Amniotic epithelial cell (primary cell): ENCODE measurements around the gene ZNF627.
"Not testable (repeated sequence)": the region's sequence is repeated elsewhere in the genome, so short reads cannot be mapped to it uniquely, and the experiment has no call there.

Source experiments
- DNase-seq: peaks from one replicate; pipeline ENCODE4 v3.0.0-alpha.2; 2010; ENCODE audit warnings: low read depth

Gene ZNF627

GRCh38 chr19:11597202-11598102, at the start of gene ZNF627:
Gene ZNF627 (plus strand): TSS chr19:11597483. CDS start chr19:11597628, 145 bp downstream.
- DNase-seq, result peak; percentile 96

DNA sequence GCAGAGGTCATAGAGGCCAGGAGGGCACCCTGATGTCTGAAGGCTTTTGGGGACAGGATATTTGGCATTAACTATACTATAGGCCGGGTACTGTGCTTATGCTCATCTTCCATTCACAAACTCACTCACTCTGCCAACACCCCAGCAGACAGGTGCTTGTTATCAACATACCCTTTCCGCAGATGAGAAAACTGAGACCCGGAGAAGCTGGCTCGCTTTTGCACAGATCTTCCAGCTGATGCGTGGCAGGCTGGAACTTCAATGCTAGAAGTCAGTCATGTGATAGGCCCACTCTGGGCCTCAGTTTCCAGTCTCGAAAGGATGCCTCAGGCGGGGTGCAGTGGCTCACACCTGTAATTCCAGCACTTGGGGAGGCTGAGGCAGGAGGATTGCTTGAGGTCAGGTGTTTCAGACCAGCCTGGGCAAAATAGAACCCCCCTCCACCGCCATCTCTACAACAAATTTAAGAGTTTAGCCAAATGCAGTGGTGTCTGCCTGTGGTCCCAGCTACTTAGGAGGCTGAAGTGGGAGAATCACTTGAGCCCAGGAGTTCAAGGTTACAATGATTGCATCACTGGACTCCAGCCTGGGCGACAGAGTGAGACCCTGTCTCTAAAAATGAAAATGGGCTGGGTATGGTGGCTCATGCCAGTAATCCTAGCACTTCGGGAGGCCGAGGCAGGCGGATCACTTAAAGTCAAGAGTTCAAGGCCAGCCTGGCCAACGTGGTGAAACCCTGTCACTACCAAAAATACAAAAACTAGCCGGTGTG, 49.2 kb upstream of the ZNF627 start:
- no peak for DNase-seq

DNA sequence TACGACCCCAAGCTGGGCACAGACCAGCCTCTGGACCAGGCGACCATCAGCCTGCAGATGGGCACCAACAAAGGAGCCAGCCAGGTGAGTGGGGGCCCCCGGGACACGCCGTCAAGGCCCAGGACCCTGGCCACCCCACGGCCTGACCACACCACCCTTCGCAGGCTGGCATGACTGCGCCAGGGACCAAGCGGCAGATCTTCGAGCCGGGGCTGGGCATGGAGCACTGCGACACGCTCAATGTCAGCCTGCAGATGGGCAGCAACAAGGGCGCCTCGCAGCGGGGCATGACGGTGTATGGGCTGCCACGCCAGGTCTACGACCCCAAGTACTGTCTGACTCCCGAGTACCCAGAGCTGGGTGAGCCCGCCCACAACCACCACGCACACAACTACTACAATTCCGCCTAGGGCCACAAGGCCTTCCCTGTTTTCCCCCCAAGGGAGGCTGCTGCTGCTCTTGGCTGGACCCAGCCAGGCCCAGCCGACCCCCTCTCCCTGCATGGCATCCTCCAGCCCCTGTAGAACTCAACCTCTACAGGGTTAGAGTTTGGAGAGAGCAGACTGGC, 47.8 kb upstream of the ZNF627 start:
- no peak for DNase-seq

- no peak for DNase-seq
These were observed 47.0 kb upstream of the ZNF627 start for GRCh38 chr19:11550265-11550664.

GRCh38 chr19:11551603-11552235, 45.6 kb upstream of the ZNF627 start:
- DNase-seq, result no peak

DNA sequence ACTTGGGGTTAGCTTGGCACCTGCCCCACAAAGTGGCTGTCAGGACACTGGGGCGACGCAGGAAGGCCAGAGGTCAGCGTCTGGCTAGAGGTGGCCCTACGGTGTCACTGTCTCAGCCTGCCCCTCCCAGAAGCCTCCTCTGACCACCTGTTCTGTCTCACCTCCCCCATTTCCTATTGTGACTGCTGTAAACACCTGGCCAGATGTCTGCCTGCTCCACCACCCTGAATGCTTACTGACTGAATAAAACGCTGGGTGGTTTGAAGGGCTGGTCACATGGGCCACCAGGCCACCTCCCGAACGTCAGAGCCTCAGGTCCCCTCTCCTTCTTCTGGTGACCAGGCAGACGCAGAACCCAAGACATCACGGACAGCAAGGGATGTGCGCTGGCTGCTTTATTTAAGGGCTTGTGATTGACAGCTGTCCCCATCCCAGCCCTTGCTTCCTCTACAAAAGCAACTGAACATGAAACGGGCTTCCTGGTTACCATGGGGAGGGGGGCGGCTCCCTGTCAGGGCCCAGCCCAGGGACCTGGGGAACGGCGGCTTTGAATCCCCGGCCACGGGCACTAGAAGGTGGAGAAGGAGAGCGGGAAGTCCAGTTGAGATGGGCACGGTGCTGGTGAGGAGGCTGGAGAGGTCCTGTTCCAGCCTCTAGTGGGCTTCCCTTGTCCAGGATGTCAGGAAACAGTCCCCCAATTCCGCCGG, 44.5 kb upstream of the ZNF627 start:
- no peak for DNase-seq

- no peak for DNase-seq
These were observed 43.1 kb upstream of the ZNF627 start for GRCh38 chr19:11554160-11554559.

DNA sequence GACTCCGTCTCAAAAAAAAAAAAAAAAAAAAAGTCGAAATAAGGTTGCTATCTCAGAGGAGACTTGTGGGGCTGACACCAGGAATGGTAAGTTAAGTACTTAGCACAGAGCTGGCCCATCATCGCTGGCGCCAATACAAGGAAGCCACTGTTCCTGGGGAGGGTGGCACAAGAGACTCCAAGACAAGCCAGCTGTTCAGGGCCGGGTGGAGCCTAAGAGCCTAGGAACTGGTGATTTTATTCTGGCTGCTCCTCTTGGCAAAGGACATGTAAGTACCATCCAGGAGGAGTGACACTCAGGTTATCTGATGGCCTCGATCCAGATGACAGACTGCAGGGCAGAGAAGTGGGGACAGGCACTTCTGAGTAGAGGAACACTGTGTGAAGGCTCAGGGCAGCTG, 42.0 kb upstream of the ZNF627 start:
- no peak for DNase-seq

- DNase-seq, result no peak
These were observed 40.5 kb upstream of the ZNF627 start for GRCh38 chr19:11556634-11557420.

GRCh38 chr19:11558881-11559828, 38.1 kb upstream of the ZNF627 start, which contains the start of gene ELOF1:
Gene ELOF1 (minus strand): TSS chr19:11559230. CDS start chr19:11554347, 4,883 bp downstream.
- DNase-seq, result peak; percentile 96

DNA sequence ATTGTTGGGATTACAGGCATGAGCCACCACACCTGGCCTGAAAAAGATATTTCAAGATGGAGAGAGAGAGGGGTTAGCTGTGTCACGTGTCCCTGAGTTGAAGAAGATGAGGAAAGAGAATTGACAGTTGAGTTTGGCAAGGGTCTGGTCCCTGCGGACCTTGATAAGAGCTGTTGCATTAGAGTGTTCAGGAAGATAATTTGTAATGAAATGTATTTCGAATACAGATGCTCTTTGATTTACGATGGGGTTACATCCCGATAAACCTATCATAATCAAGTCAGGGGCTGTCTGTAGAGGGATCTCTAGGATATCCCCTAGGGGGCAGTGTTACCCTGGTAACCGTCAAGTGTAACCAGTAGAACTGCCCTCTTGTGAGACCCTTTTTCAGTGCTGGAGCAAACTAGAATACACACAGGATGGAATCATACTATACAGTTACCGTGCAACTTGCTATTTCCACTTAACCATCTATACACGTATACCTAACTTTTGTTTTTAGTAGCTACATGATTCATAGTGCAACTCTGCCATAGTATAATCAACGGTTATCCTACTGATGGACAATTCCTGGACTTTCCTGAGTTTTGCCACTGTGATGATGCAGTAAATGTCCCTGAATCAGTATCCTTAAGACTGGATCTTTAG, 36.8 kb upstream of the ZNF627 start:
- peak; percentile 72 for DNase-seq

GRCh38 chr19:11563532-11563931, 33.8 kb upstream of the ZNF627 start:
- DNase-seq, result no peak

- not testable (repeated sequence) for DNase-seq
These were observed 33.0 kb upstream of the ZNF627 start for GRCh38 chr19:11564082-11564807.

DNA sequence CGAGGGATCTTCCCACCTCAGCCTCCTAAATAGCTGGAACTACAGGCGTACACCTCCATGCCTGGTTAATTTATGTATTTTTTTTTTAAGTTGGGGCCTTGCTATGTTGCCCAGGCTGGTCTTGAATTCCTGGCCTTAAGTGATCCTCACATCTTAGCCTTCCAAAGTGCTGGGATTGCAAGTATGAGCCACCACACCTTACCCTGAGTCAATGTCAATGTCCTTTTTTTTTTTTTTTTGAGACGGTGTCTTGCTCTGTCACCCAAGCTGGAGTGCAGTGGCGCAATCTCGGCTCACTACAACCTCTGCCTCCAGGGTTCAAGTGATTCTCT, 31.7 kb upstream of the ZNF627 start:
- not testable (repeated sequence) for DNase-seq

- no peak for DNase-seq
These were observed 31.1 kb upstream of the ZNF627 start for GRCh38 chr19:11566164-11566563.

DNA sequence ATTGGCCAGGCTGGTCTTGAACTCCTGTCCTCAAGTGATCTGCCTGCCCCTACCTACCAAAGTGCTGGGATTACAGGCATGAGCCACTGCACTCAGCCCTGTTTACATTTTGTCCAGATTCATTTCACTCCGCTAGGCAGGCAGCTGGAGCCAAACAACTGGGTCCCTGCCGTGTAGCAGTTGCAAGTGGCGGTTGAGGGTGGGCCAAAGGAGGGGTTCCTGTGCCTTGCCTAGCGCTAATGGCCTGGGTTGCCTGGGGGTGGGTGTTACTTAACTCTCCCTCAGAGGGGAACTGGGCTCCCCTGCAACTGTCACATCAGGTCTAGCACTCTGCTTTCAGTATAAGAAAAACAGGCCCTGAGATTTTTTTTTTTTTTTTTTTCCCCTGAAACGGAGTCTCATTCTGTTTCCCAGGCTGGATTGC, 27.2 kb upstream of the ZNF627 start:
- no peak for DNase-seq

DNA sequence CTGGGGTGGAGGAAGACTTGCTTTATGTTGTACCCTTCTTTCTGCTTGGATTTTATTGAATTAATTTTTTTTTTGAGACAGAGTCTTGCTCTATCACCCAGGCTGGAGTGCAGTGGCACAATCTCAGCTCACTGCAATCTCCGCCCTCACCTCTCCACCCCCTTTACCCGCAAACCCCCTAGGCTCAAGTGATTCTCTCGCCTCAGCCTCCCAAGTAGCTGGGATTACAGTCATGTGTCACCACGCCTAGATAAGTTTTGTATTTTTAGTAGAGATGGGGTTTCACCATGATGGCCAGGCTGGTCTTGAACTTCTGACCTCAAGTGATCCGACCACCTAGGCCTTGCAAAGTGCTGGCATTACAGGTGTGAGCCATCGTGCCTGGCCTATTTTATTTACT, 23.9 kb upstream of the ZNF627 start:
- DNase-seq, result not testable (repeated sequence)

- DNase-seq, result not testable (repeated sequence)
These were observed 23.5 kb upstream of the ZNF627 start for GRCh38 chr19:11573763-11574162.
